ENCODE data around the gene PEX11B.
"Not testable (repeated sequence)": the region's sequence is repeated elsewhere in the genome, so short reads cannot be mapped to it uniquely, and the experiment has no call there.

Gene PEX11B

GRCh38 chr1:145951526-145951925, 33.0 kb upstream of the PEX11B start:
- FAIRE-seq, result no peak

- FAIRE-seq, result no peak
These were observed 30.7 kb upstream of the PEX11B start for GRCh38 chr1:145949219-145949618.

GRCh38 chr1:145947551-145947950, 29.0 kb upstream of the PEX11B start:
- no peak for FAIRE-seq

DNA sequence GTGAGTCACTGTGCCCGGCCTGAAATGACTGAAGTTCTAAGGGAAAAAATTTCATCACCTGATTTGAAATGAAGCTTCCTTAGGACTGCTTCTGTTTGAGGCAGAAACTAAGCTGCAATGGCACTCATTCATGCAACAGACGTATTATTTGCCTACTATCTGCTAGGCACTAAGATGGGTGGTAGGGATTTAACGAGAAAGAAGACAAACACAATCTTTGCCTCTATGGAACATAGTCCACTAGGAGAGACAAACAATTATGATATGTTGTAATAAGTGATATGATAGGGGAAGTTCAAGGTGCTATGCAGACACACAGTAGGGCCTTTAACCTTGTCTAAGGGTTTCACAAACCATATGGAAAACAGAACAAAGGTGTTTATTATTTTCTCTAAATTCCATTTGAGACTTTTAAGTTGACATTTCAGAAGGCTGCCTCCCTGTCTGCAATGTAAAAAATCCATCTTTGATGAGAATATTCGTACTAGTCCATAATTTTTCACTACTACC, 28.0 kb upstream of the PEX11B start:
- no peak for FAIRE-seq

- no peak for FAIRE-seq
These were observed 26.0 kb upstream of the PEX11B start for GRCh38 chr1:145944532-145944931.

GRCh38 chr1:145942871-145943270, 24.4 kb upstream of the PEX11B start:
- no peak for FAIRE-seq

- no peak for FAIRE-seq
These were observed 23.9 kb upstream of the PEX11B start for GRCh38 chr1:145942405-145942804.

DNA sequence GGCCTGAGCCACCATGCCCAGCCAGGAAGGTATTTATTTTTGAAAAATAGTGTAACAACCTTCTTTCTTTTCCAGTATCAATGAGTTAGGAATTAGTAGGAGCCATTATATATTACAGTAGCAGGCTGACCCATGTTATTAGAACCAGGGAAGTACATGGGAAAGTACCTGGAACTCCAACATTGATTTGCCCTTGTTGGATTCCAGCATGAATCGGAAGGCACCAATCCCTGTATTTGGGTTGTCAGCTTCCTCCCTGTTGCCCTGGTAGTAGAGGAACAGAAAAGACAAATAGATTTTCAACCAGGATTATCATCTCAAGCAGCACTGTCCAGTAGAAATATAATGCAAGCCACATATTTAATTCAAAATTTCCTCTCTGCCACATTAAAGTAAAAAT, 18.9 kb upstream of the PEX11B start:
- FAIRE-seq, result no peak

DNA sequence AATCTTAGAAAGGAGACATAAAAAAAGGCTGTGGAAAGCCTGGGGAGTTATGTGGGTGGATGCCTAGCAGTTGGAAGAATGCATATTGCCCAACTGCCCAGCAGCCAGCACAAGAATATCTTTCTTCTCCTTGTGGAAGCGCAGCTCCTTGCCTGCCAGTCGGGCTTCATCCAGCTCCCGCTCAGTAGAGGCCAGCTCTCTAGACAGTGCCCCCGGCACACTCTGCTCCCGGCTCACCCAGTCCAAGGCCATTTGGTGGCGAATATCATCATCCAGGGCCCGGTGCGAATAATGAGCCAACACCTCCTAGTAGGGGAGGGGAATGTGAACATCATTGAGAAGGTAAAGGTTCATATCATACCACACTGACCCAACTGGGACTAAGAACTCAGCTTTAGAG, 17.7 kb upstream of the PEX11B start:
- FAIRE-seq, result no peak

GRCh38 chr1:145935708-145936107, 17.2 kb upstream of the PEX11B start:
- no peak for FAIRE-seq

GRCh38 chr1:145932522-145933009, 14.0 kb upstream of the PEX11B start:
- not testable (repeated sequence) for FAIRE-seq

DNA sequence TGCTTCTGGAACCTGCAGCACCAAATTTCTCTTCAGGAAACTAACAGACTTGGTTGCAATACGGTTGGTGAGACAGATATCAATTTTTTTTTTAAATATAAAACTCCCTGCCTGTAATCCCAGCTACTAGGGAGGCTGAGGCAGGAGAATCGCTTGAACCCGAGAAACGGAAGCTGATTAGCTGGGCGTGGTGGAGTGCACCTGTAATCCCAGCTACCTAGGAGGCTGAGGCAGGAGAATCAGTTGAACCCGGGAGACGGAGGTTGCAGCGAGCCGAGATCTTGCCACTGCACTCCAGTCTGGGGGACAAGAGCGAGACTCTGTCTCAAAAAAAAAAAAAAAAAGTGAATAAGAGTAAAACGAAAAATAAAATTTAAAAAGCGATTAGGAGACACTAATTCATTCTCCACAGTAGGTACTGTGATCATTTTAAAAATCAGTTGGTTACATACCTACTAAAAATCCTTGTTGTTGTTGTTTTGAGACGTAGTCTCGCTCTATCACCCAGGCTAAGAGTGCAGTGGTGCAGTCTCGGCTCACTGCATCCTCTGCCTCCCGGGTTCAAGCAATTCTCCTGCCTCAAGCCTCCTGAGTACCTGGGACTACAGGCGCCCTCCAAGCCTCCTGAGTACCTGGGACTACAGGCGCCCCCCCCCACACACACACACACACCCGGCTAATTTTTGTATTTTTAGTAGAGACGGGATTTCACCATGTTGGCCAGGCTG, 9.6 kb upstream of the PEX11B start:
- no peak for FAIRE-seq

DNA sequence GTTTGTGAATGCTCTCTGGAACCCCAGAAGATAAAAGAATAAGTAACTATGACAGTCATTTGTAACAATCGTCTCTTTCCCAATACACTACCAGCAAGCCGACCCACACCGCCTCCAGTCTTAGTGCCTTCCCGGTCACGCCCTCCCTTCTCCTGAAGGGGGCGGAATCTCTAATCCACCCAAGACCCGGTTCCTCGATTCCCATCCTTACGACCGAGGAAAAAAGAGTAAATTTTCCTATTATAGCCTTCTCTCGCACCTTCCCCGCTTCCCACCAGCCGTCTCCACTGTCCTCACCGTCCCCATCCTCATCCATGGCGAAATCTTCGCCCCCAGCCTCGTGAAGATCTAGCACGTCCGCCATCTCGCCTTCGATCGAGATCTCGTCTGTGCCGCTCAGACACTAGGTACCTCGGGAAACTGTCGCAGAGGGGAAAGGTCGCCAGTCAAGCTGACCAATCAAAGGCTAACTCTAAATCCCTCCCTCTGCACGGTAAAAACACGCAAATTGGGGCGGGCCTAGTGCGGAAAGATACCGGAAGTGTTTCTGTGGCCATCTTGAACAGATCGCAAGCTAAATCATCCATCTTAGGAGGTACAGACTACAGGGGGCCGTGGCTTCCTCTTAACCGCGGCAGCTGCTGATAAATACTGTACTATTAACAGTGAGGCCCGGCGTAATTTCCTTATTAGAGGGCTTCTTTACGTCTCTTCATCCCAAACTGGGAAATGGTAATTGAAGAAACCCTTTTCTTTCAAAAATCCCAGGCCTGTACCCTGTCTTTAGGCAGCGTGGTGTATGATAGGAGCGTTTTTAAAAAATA, 8.8 kb upstream of the PEX11B start, which contains the start of gene RBM8A:
TSS of gene RBM8A (minus strand) at position 422 of the 824 bp plus-strand sequence. CDS start at position 364, 58 bp downstream.
- peak; percentile 82 for FAIRE-seq

- no peak for FAIRE-seq
These were observed 8.2 kb upstream of the PEX11B start for GRCh38 chr1:145926686-145927062.

GRCh38 chr1:145922266-145922665, 3.7 kb upstream of the PEX11B start:
- no peak for FAIRE-seq

DNA sequence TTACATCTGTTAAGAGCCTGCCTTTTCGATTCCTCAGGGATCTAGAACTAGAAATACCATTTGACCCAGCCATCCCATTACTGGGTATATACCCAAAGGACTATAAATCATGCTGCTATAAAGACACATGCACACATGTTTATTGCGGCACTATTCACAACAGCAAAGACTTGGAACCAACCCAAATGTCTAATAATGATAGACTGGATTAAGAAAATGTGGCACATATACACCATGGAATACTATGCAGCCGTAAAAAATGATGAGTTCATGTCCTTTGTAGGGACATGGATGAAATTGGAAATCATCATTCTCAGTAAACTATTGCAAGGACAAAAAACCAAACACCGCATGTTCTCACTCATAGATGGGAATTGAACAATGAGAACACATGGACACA, 1.8 kb upstream of the PEX11B start:
- not testable (repeated sequence) for FAIRE-seq

DNA sequence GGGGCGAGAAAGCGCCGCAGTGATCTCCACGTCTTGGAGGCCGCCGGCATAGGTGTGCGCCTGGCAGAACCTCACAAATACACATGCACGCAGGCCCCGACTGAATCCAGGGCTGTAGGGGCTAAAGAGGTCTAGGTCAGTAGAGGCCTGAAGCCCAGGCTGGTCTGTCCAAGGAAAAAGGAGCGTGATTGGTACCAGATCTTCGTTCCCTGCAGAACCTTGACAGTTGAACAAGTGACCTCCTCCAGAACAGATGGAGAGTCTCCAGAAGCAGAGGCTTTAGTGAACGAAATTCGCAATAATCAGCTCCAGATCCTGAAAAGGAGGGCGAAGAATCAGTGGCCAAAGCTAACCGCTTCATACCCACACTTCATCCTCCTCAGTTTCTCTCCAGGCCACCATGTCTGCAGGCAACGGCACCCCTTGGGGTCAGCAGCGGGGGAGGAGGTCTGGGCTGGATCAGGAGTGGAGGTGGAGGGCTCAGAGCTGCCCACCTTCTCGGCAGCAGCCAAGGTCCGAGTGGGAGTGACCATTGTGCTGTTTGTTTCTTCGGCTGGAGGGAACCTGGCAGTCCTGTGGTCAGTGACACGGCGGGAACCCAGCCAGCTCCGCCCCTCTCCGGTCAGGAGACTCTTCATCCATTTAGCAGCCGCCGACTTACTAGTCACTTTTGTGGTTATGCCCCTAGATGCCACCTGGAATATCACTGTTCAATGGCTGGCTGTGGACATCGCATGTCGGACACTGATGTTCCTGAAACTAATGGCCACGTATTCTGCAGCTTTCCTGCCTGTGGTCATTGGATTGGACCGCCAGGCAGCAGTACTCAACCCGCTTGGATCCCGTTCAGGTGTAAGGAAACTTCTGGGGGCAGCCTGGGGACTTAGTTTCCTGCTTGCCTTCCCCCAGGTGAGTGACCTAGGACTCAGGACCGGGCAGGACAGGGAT, 749 bp upstream of the PEX11B start:
- no peak for FAIRE-seq

DNA sequence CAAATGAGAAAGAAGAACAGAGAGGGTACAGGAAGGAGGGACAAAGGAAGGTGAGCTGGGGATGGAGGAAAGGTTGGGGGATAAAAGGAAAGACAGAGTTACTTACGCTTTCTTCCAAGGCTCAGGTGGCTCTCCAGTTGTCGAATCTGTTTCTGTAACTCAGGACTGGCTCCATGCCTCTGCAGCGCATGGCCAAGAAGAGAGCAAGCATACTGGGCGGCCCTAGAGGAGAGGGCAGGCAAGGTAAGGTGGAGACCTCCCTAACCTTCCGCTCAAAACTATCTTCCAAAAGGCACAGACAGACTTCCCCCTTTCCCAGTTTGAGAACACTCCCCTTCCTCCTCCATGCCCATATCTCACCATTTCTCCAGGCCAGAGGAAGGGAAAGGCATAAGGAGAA, 922 bp downstream of the PEX11B start:
- FAIRE-seq, result no peak

DNA sequence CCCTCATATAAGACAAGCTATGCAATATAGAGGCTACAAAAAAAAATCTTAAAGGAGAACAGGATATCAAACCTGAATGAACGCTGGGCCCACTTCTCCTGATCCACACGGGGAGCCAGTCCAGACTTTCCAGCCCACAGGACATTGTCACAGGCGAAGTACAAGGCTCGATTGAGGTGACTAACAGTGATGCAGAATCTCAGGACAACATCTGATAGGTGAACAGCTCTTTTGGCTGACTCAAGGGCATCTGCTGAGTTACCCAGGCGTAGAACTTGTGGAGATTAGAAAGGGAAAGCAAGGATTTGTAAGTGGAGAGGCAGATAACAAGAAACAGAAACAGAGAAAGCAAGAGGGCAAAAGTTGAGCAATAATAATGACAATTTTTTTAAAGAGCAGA, 1.8 kb downstream of the PEX11B start:
- no peak for FAIRE-seq

- FAIRE-seq, result no peak
These were observed 6.3 kb downstream of the PEX11B start for GRCh38 chr1:145912128-145912641.

- no peak for FAIRE-seq
These were observed 9.9 kb downstream of the PEX11B start for GRCh38 chr1:145908653-145909052.

Measured in endometrium (tissue), 2 donors.